K562 (cell line): ENCODE results near the gene BLOC1S3. TPM values are rescaled to one million over a fixed set of nuclear protein-coding genes. Genes with fewer than 3 reads are reported as not detected.

Experiments used
- AFF4 ChIP-seq: sonication (generic); formaldehyde crosslinking; IDR thresholded peaks from 2 replicates; pipeline ENCODE4 v1.8.0; 2023; ENCODE audit warnings: mild to moderate bottlenecking, missing genetic modification reagents
- ATF4 ChIP-seq: fragments of 450-650 bp; formaldehyde crosslinking; IDR thresholded peaks from 2 replicates; pipeline ENCODE4 v1.4.0; 2022; ENCODE audit warnings: mild to moderate bottlenecking, moderate library complexity
- DDX20 ChIP-seq: fragments of 450-650 bp; IDR thresholded peaks from 2 replicates; pipeline ENCODE4 v1.6.1; 2016; ENCODE audit warnings: missing genetic modification characterization, low read depth, mild to moderate bottlenecking, missing compliant biosample characterization, moderate library complexity
- DNMT1 ChIP-seq: fragments of 450-650 bp; IDR thresholded peaks from 2 replicates; pipeline ENCODE4 v1.6.1; 2016; ENCODE audit warnings: antibody characterized with exemption, mild to moderate bottlenecking
- ETV5 ChIP-seq: sonication (generic); formaldehyde crosslinking; IDR thresholded peaks from 2 replicates; pipeline ENCODE4 v1.4.0; 2020; ENCODE audit warnings: low read depth, mild to moderate bottlenecking, missing genetic modification reagents
- FOS ChIP-seq: IDR thresholded peaks from 3 replicates; pipeline ENCODE4 v1.6.1; 2011; ENCODE audit not compliant: insufficient read length; ENCODE audit errors: extremely low read depth
- FOXO4 ChIP-seq: fragments of 450-650 bp; formaldehyde crosslinking; IDR thresholded peaks from 2 replicates; pipeline ENCODE4 v1.4.0; 2020; ENCODE audit warnings: mild to moderate bottlenecking, moderate library complexity
- HES1 ChIP-seq: fragments of 450-650 bp; IDR thresholded peaks from 2 replicates; pipeline ENCODE4 v1.6.1; 2016; ENCODE audit warnings: low read depth, mild to moderate bottlenecking, moderate library complexity
- MTA1 ChIP-seq: fragments of 450-650 bp; IDR thresholded peaks from 2 replicates; pipeline ENCODE4 v1.6.1; 2017; ENCODE audit warnings: borderline replicate concordance
- NUFIP1 ChIP-seq: fragments of 450-650 bp; IDR thresholded peaks from 2 replicates; pipeline ENCODE4 v1.6.1; 2018; ENCODE audit not compliant: partially characterized antibody
- RBM22 ChIP-seq: fragments of 200-400 bp; formaldehyde crosslinking; IDR thresholded peaks from 2 replicates; pipeline ENCODE4 v1.6.1; 2018; ENCODE audit warnings: low read length, low read depth; ENCODE audit not compliant: poor library complexity, severe bottlenecking
- RCOR1 ChIP-seq, 2 experiments: IDR thresholded peaks; 2 replicates each; pipeline ENCODE4 v1.6.1; 2012; ENCODE audit warnings: low read depth in 2 of 2, low read length in 2 of 2, borderline replicate concordance in 1 of 2, improper control_type of control experiment in 1 of 2
- SFPQ ChIP-seq: fragments of 200-400 bp; formaldehyde crosslinking; IDR thresholded peaks from 2 replicates; pipeline ENCODE4 v1.6.1; 2017; ENCODE audit warnings: mild to moderate bottlenecking, low read depth, low read length, moderate library complexity
- ZBTB33 ChIP-seq: sonication (generic); formaldehyde crosslinking; IDR thresholded peaks from 2 replicates; pipeline ENCODE4 v1.8.1; 2023; ENCODE audit warnings: mild to moderate bottlenecking, missing genetic modification reagents
- ZFX ChIP-seq: sonication (generic); formaldehyde crosslinking; IDR thresholded peaks from 2 replicates; pipeline ENCODE4 v1.8.0; 2022; ENCODE audit warnings: mild to moderate bottlenecking, missing genetic modification reagents, moderate library complexity
- polyA plus RNA-seq, 8 experiments: library from polyadenylated mRNA; depleted of rRNA in 4 of 8; stranded (reverse) in 5 of 8; unstranded in 3 of 8; fragments of >200 nt; fragmentation: Nextera tagmentation in 2 of 8; fragmentation: Illumina TruSeq in 1 of 8; extraction: Ambion mirVana in 2 of 8; extraction: Trizol in 1 of 8; gene quantifications; 2 replicates each; pipeline versions ENCODE4 v1.2.1 to v1.2.3, GENCODE V29; 2011 to 2014; ENCODE audit warnings: inconsistent platforms in 1 of 8, missing spikeins in 1 of 8
- total RNA-seq, 7 experiments: library from RNA; depleted of rRNA in 6 of 7; stranded (reverse); fragments of >200 nt in 6 of 7; fragmentation: Illumina TruSeq in 2 of 7; extraction: Trizol in 2 of 7; gene quantifications; 2 replicates each; pipeline versions ENCODE4 v1.2.1 to v1.2.3, GENCODE V29; 2011 to 2021; ENCODE audit warnings: low replicate concordance in 1 of 7

Gene BLOC1S3
- total and polyA plus RNA-seq, 9 of the 15 experiments (the other 6 are each of a cell fraction or from before 2014, with no cell fraction given), result 3.9 to 20.2 (median 10.4) TPM

- no peak for TF ChIP-seq SFPQ
- TF ChIP-seq AFF4 (CRISPR knock-in tag), result no peak
- peak; percentile 9 to 48; a peak in 1 of 4 replicates for TF ChIP-seq RCOR1 (IDR thresholded peaks at IDR 0.05; ENCODE audit: borderline replicate concordance in 1 of 2, low read depth in 2 of 2, low read length in 2 of 2)
- no peak for TF ChIP-seq ZFX (CRISPR knock-in tag)
- no peak for TF ChIP-seq DNMT1
- no peak for TF ChIP-seq NUFIP1
- TF ChIP-seq FOXO4 (CRISPR knock-in tag), result no peak
- no peak for TF ChIP-seq MTA1
- no peak for TF ChIP-seq DDX20 (tag)
- TF ChIP-seq ATF4 (CRISPR knock-in tag), result no peak
- no peak for TF ChIP-seq RBM22
- TF ChIP-seq ZBTB33 (CRISPR knock-in tag), result no peak
- 0 out of 2 replicates have a peak, but pooled peaks have one; percentile 15 for TF ChIP-seq ETV5 (CRISPR knock-in tag)
- peak; percentile 67; the same call in 1 of the 2 replicates for TF ChIP-seq HES1
- TF ChIP-seq FOS, result peak; percentile 89
Measured at GRCh38 chr19:45178262-45179071, at the start of gene BLOC1S3 (continued).
